Breast epithelium (tissue), 3 donors: Measurements from ENCODE around the gene SFSWAP.
"Not testable (repeated sequence)": the region's sequence is repeated elsewhere in the genome, so short reads cannot be mapped to it uniquely, and the experiment has no call there.

Experiments used
- POLR2A ChIP-seq: fragments of 450-650 bp; IDR thresholded peaks from one replicate; pipeline ENCODE4 v1.6.1; 2016; ENCODE audit warnings: antibody characterized with exemption, mild to moderate bottlenecking, moderate library complexity
- POLR2AphosphoS5 ChIP-seq, 3 donors: sonication (generic); formaldehyde crosslinking; IDR thresholded peaks; one replicate each; pipeline ENCODE4 v1.6.1; 2017; ENCODE audit warnings: antibody characterized with exemption in 3 of 3
- TF ChIP-seq, protein P1 (sequence below), 3 donors: fragments of 450-650 bp; IDR thresholded peaks; one replicate each; pipeline ENCODE4 v1.5.1; 2016 to 2017; ENCODE audit warnings: antibody characterized with exemption in 3 of 3, mild to moderate bottlenecking in 3 of 3, moderate library complexity in 3 of 3

GRCh38 chr12:131666978-131667601 is 43.8 kb upstream of the SFSWAP start:
- TF ChIP-seq POLR2AphosphoS5 (IDR thresholded peaks at IDR 0.05); POLR2A: not testable (repeated sequence)
- TF ChIP-seq, protein P1, sequence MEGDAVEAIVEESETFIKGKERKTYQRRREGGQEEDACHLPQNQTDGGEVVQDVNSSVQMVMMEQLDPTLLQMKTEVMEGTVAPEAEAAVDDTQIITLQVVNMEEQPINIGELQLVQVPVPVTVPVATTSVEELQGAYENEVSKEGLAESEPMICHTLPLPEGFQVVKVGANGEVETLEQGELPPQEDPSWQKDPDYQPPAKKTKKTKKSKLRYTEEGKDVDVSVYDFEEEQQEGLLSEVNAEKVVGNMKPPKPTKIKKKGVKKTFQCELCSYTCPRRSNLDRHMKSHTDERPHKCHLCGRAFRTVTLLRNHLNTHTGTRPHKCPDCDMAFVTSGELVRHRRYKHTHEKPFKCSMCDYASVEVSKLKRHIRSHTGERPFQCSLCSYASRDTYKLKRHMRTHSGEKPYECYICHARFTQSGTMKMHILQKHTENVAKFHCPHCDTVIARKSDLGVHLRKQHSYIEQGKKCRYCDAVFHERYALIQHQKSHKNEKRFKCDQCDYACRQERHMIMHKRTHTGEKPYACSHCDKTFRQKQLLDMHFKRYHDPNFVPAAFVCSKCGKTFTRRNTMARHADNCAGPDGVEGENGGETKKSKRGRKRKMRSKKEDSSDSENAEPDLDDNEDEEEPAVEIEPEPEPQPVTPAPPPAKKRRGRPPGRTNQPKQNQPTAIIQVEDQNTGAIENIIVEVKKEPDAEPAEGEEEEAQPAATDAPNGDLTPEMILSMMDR (IDR thresholded peaks at IDR 0.05), result not testable (repeated sequence)
